Smooth muscle cell (in vitro differentiated cells): ENCODE data around the gene MAD1L1. TPM values are rescaled to one million over a fixed set of nuclear protein-coding genes. Genes with fewer than 3 reads are reported as not detected.

Experiments
- DNase-seq: peaks from one replicate; lab custom pipeline; 2025; ENCODE audit not compliant: unreplicated experiment; lab: John Stamatoyannopoulos, UW
- H2AFZ ChIP-seq: fragments of 200-600 bp; sonication (generic); 2 replicates; pipeline ENCODE4 v1.6.0; 2016; ENCODE audit warnings: antibody characterized with exemption, low read depth, mild to moderate bottlenecking
- H3F3A ChIP-seq: fragments of 200-600 bp; sonication (generic); 2 replicates; pipeline ENCODE4 v1.6.0; 2017; ENCODE audit warnings: antibody characterized with exemption, low read depth
- H3K27ac ChIP-seq: fragments of 200-600 bp; sonication (generic); 2 replicates; pipeline ENCODE4 v1.5.1; 2016; ENCODE audit warnings: low read depth, mild to moderate bottlenecking
- H3K27me3 ChIP-seq: fragments of 200-600 bp; sonication (generic); 2 replicates; pipeline ENCODE4 v1.6.1; 2016; ENCODE audit warnings: low read depth, mild to moderate bottlenecking
- H3K36me3 ChIP-seq: fragments of 200-600 bp; sonication (generic); 2 replicates; pipeline ENCODE4 v1.5.1; 2016; ENCODE audit warnings: low read depth
- H3K4me1 ChIP-seq: fragments of 200-600 bp; sonication (generic); 2 replicates; pipeline ENCODE4 v1.5.1; 2016; ENCODE audit warnings: low read depth
- H3K4me2 ChIP-seq: fragments of 200-600 bp; sonication (generic); 2 replicates; pipeline ENCODE4 v1.6.0; 2016; ENCODE audit warnings: mild to moderate bottlenecking
- H3K4me3 ChIP-seq: fragments of 200-600 bp; sonication (generic); 2 replicates; pipeline ENCODE4 v1.5.1; 2016; ENCODE audit warnings: mild to moderate bottlenecking
- H3K79me2 ChIP-seq: fragments of 200-600 bp; sonication (generic); 2 replicates; pipeline ENCODE4 v1.6.0; 2016; ENCODE audit warnings: low read depth, mild to moderate bottlenecking
- H3K9ac ChIP-seq: fragments of 200-600 bp; sonication (generic); 2 replicates; pipeline ENCODE4 v1.6.0; 2016; ENCODE audit warnings: low read depth
- H3K9me3 ChIP-seq: fragments of 200-600 bp; sonication (generic); replicated peaks from 2 replicates; pipeline ENCODE4 v1.5.1; 2016; ENCODE audit warnings: low read depth
- H4K20me1 ChIP-seq: fragments of 200-600 bp; sonication (generic); 2 replicates; pipeline ENCODE4 v1.6.0; 2016; ENCODE audit warnings: low read depth
- CTCF ChIP-seq: fragments of 200-600 bp; sonication (generic); IDR thresholded peaks from 2 replicates; pipeline ENCODE4 v1.5.1; 2017; ENCODE audit warnings: borderline replicate concordance, mild to moderate bottlenecking, antibody characterized with exemption; ENCODE audit not compliant: insufficient read depth, poor library complexity, severe bottlenecking
- WGBS: methylation state at CpG from one replicate; pipeline ENCODE4 v1.1.7; 2016; ENCODE audit warnings: low lambda C conversion rate; 5-methylcytosine and 5-hydroxymethylcytosine counted together
- polyA plus RNA-seq: library from polyadenylated mRNA; unstranded; fragments of >200 nt; fragmentation: Nextera tagmentation; extraction: Ambion mirVana; gene quantifications from 2 replicates; pipeline ENCODE4 v1.2.1, GENCODE V29; 2016
- total RNA-seq: library from RNA; depleted of rRNA; stranded (reverse); fragments of >200 nt; gene quantifications from 2 replicates; pipeline ENCODE4 v1.2.3, GENCODE V29; 2014

Gene MAD1L1
- total and polyA plus RNA-seq, 2 experiments from 2014 or later = 33.4 to 60.7 TPM

- Histone ChIP-seq H4K20me1 (peaks cover 5% of the 10 kb centered on the region), H3K9ac (no peak overlapping the region), H3K4me3 (no peak overlapping the region), H3F3A (no peaks in the 10 kb centered on the region), H3K4me2 (no peak overlapping the region), H3K4me1 (no peaks in the 10 kb centered on the region), H3K27ac (no peak overlapping the region), H2AFZ (no peak overlapping the region), H3K9me3 (no peaks in the 10 kb centered on the region), H3K79me2 (no peaks in the 10 kb centered on the region), H3K27me3 (no peaks in the 10 kb centered on the region), H3K36me3 (no peaks in the 10 kb centered on the region)
- WGBS = 86% methylated on average over 12 of the region's 12 CpGs
- DNase-seq = no peak
- TF ChIP-seq CTCF = no peak
These were observed 343.1 kb downstream of the MAD1L1 start for GRCh38 chr7:1889556-1890181.

GRCh38 chr7:1889091-1889490 is 343.7 kb downstream of the MAD1L1 start:
- Histone ChIP-seq H3K27ac (no peak overlapping the region), H3K27me3 (no peaks in the 10 kb centered on the region), H3K79me2 (no peaks in the 10 kb centered on the region), H3K9ac (no peak overlapping the region), H3K4me2 (no peak overlapping the region), H4K20me1 (peaks cover 10% of the 10 kb centered on the region), H3K9me3 (no peaks in the 10 kb centered on the region), H3K4me3 (no peak overlapping the region), H3K36me3 (no peaks in the 10 kb centered on the region), H3F3A (no peaks in the 10 kb centered on the region), H3K4me1 (no peaks in the 10 kb centered on the region), H2AFZ (no peak overlapping the region)
- 91% methylated on average over 11 of the region's 11 CpGs for WGBS
- TF ChIP-seq CTCF = no peak
- no peak for DNase-seq

- Histone ChIP-seq H3K27ac (no peak overlapping the region), H3K27me3 (no peaks in the 10 kb centered on the region), H3K9me3 (no peaks in the 10 kb centered on the region), H3K4me2 (no peak overlapping the region), H3K36me3 (no peaks in the 10 kb centered on the region), H4K20me1 (peaks cover 17% of the 10 kb centered on the region), H2AFZ (no peak overlapping the region), H3K4me3 (no peak overlapping the region), H3F3A (no peaks in the 10 kb centered on the region), H3K9ac (no peak overlapping the region), H3K4me1 (no peaks in the 10 kb centered on the region), H3K79me2 (no peaks in the 10 kb centered on the region)
- WGBS = 91% methylated on average over 12 of the region's 12 CpGs
- no peak for TF ChIP-seq CTCF
- DNase-seq = no peak
These were observed 344.3 kb downstream of the MAD1L1 start for GRCh38 chr7:1888425-1888824.

GRCh38 chr7:1887251-1887650 is 345.5 kb downstream of the MAD1L1 start:
- no peak overlapping the region for H3K4me3 ChIP-seq
- H3K36me3 ChIP-seq = no peaks in the 10 kb centered on the region
- H4K20me1 ChIP-seq = peaks cover 29% of the 10 kb centered on the region
- no peak overlapping the region for H3K4me2 ChIP-seq
- no peak overlapping the region for H3K27ac ChIP-seq
- no peak overlapping the region for H2AFZ ChIP-seq
- no peak for TF ChIP-seq CTCF
- WGBS = 99% methylated on average over 9 of the region's 10 CpGs
- no peak overlapping the region for H3K9ac ChIP-seq
- no peaks in the 10 kb centered on the region for H3K4me1 ChIP-seq
- no peak for DNase-seq
- no peaks in the 10 kb centered on the region for H3K79me2 ChIP-seq
- no peaks in the 10 kb centered on the region for H3K9me3 ChIP-seq
- no peaks in the 10 kb centered on the region for H3F3A ChIP-seq
- no peaks in the 10 kb centered on the region for H3K27me3 ChIP-seq
